Subcutaneous abdominal adipose tissue (tissue), 5 donors: ENCODE data around the gene PDAP1.
A peak's percentile ranks its signal among the peaks of the same experiment; 100 is the strongest.

Source experiments
- H3K27ac ChIP-seq: one replicate; pipeline ENCODE4 v1.7.0; 2013; ENCODE audit warnings: low read depth, mild to moderate bottlenecking, inconsistent platforms, low read length, moderate library complexity
- H3K27me3 ChIP-seq, 5 donors: one replicate each; pipeline ENCODE4 v1.7.0; 2013; ENCODE audit warnings: low read length in 5 of 5, inconsistent platforms in 1 of 5; ENCODE audit not compliant: control insufficient read depth in 5 of 5, insufficient read depth in 4 of 5
- H3K36me3 ChIP-seq, 5 donors: one replicate each; pipeline ENCODE4 v1.7.0; 2013; ENCODE audit warnings: low read length in 5 of 5; ENCODE audit not compliant: control insufficient read depth in 5 of 5, insufficient read depth in 5 of 5
- H3K4me1 ChIP-seq, 5 donors: one replicate each; pipeline ENCODE4 v1.7.0; 2013; ENCODE audit warnings: low read length in 5 of 5, mild to moderate bottlenecking in 3 of 5, moderate library complexity in 1 of 5; ENCODE audit not compliant: control insufficient read depth in 5 of 5, insufficient read depth in 5 of 5
- H3K4me3 ChIP-seq, 5 donors: one replicate each; pipeline ENCODE4 v1.7.0; 2013; ENCODE audit warnings: low read length in 5 of 5, low read depth in 1 of 5
- H3K9ac ChIP-seq, 5 donors: one replicate each; pipeline ENCODE4 v1.7.0; 2013; ENCODE audit warnings: low read length in 5 of 5, mild to moderate bottlenecking in 4 of 5, moderate library complexity in 3 of 5
- H3K9me3 ChIP-seq, 5 donors: one replicate each; pipeline ENCODE4 v1.7.0; 2013; ENCODE audit warnings: low read length in 5 of 5; ENCODE audit not compliant: control insufficient read depth in 5 of 5
- donor health status: healthy.
- donor health status: healthy.
- donor health status: healthy.
- donor health status: healthy.
- donor health status: healthy.

Gene PDAP1

GRCh38 chr7:99408379-99409191 is at the start of gene PDAP1, which contains the start of gene BUD31:
Gene PDAP1 (minus strand): TSS chr7:99408597. CDS start chr7:99408548, 49 bp downstream.
Gene BUD31 (plus strand): TSS chr7:99408969. CDS start chr7:99411093, 2,124 bp downstream.
- no peaks in the 10 kb centered on the region for H3K9me3 ChIP-seq
- H3K36me3 ChIP-seq, result peaks cover 8 to 45% (median 35%) of the 10 kb centered on the region in 5 donors
- peak within 1 kb of the TSS; percentile 93 to 99 (median 99) for H3K4me3 ChIP-seq
- no peaks in the 10 kb centered on the region for H3K27me3 ChIP-seq
- H3K27ac ChIP-seq, result peak within 1 kb of the TSS; percentile 98
- H3K4me1 ChIP-seq, result peaks cover 10 to 50% (median 43%) of the 10 kb centered on the region in 5 donors
- H3K9ac ChIP-seq, result peak within 1 kb of the TSS; percentile 93 to 99 (median 97)

- Histone ChIP-seq H3K9me3 (no peaks in the 10 kb centered on the region), H3K4me1 (peaks cover under 1 to 13% (median 10%) of the 10 kb centered on the region in 5 donors), H3K36me3 (peaks cover 0 to 80% (median 74%) of the 10 kb centered on the region in 5 donors), H3K27ac (no peak overlapping the region), H3K4me3 (no peak overlapping the region), H3K27me3 (no peaks in the 10 kb centered on the region), H3K9ac (no peak overlapping the region)
These were observed 49.5 kb upstream of the PDAP1 start for GRCh38 chr7:99457650-99458493.

GRCh38 chr7:99457050-99457649 is 48.8 kb upstream of the PDAP1 start:
- Histone ChIP-seq H3K36me3 (peaks cover 0 to 84% (median 82%) of the 10 kb centered on the region in 5 donors), H3K27ac (no peak overlapping the region), H3K9me3 (no peaks in the 10 kb centered on the region), H3K4me3 (no peak overlapping the region), H3K4me1 (peaks cover 1 to 17% (median 13%) of the 10 kb centered on the region in 5 donors), H3K9ac (no peak overlapping the region), H3K27me3 (no peaks in the 10 kb centered on the region)

- Histone ChIP-seq H3K9me3 (no peaks in the 10 kb centered on the region), H3K4me1 (peaks cover 1 to 22% (median 16%) of the 10 kb centered on the region in 5 donors), H3K9ac (no peak overlapping the region), H3K36me3 (peaks cover 0 to 91% (median 89%) of the 10 kb centered on the region in 5 donors), H3K4me3 (no peak overlapping the region), H3K27ac (no peak overlapping the region), H3K27me3 (no peaks in the 10 kb centered on the region)
These were observed 47.9 kb upstream of the PDAP1 start for GRCh38 chr7:99456288-99456687.

GRCh38 chr7:99455874-99456273 is 47.5 kb upstream of the PDAP1 start:
- no peak overlapping the region for H3K4me3 ChIP-seq
- H3K27me3 ChIP-seq, result no peaks in the 10 kb centered on the region
- H3K4me1 ChIP-seq, result peaks cover 1 to 24% (median 16%) of the 10 kb centered on the region in 5 donors
- H3K27ac ChIP-seq, result no peak overlapping the region
- H3K9me3 ChIP-seq, result no peaks in the 10 kb centered on the region
- peaks cover 0 to 95% (median 92%) of the 10 kb centered on the region in 5 donors for H3K36me3 ChIP-seq
- H3K9ac ChIP-seq, result no peak overlapping the region

GRCh38 chr7:99453105-99453504 is 44.7 kb upstream of the PDAP1 start:
- no peak overlapping the region for H3K9ac ChIP-seq
- H3K27ac ChIP-seq, result no peak overlapping the region
- no peaks in the 10 kb centered on the region for H3K27me3 ChIP-seq
- peaks cover 0 to 100% (median 95%) of the 10 kb centered on the region in 5 donors for H3K36me3 ChIP-seq
- H3K4me3 ChIP-seq, result no peak overlapping the region
- no peaks in the 10 kb centered on the region for H3K9me3 ChIP-seq
- peaks cover 1 to 27% (median 12%) of the 10 kb centered on the region in 5 donors for H3K4me1 ChIP-seq

GRCh38 chr7:99452541-99452940 is 44.1 kb upstream of the PDAP1 start:
- H3K27me3 ChIP-seq, result no peaks in the 10 kb centered on the region

GRCh38 chr7:99451936-99452335 is 43.5 kb upstream of the PDAP1 start:
- no peak overlapping the region for H3K4me3 ChIP-seq
- H3K27ac ChIP-seq, result no peak overlapping the region
- peaks cover 0 to 96% (median 89%) of the 10 kb centered on the region in 5 donors for H3K36me3 ChIP-seq
- no peak overlapping the region for H3K9ac ChIP-seq
- peaks cover 0 to 27% (median 12%) of the 10 kb centered on the region in 5 donors for H3K4me1 ChIP-seq
- no peaks in the 10 kb centered on the region for H3K27me3 ChIP-seq
- H3K9me3 ChIP-seq, result no peaks in the 10 kb centered on the region

More at GRCh38 chr7:99452541-99452940, 44.1 kb upstream of the PDAP1 start:
- no peak overlapping the region for H3K4me3 ChIP-seq
- no peak overlapping the region for H3K27ac ChIP-seq
- H3K36me3 ChIP-seq, result peaks cover 0 to 100% (median 95%) of the 10 kb centered on the region in 5 donors
- peaks cover 0 to 27% (median 12%) of the 10 kb centered on the region in 5 donors for H3K4me1 ChIP-seq
- no peaks in the 10 kb centered on the region for H3K9me3 ChIP-seq
- no peak overlapping the region for H3K9ac ChIP-seq

- H3K4me3 ChIP-seq, result no peak overlapping the region
- no peaks in the 10 kb centered on the region for H3K9me3 ChIP-seq
- no peak overlapping the region for H3K9ac ChIP-seq
- H3K27ac ChIP-seq, result no peak overlapping the region
- H3K4me1 ChIP-seq, result peaks cover 0 to 27% (median 12%) of the 10 kb centered on the region in 5 donors
- H3K36me3 ChIP-seq, result peaks cover 0 to 90% (median 81%) of the 10 kb centered on the region in 5 donors
- H3K27me3 ChIP-seq, result no peaks in the 10 kb centered on the region
These were observed 40.9 kb upstream of the PDAP1 start for GRCh38 chr7:99449326-99449725.
